ENCODE data around the gene SCT. TPM values are rescaled to one million over a fixed set of nuclear protein-coding genes. Genes with fewer than 3 reads are reported as not detected.

The SCT gene, protein sequence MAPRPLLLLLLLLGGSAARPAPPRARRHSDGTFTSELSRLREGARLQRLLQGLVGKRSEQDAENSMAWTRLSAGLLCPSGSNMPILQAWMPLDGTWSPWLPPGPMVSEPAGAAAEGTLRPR
- not detected for total RNA-seq

GRCh38 chr11:626475-627307 lies at the start of gene SCT:
TSS of gene SCT (minus strand) at chr11:627181. CDS start at chr11:627143, 38 bp downstream.

GRCh38 chr11:636511-637332 lies 9.7 kb upstream of the SCT start, which contains the start of gene DRD4:
TSS of gene DRD4 (plus strand) at chr11:637269. CDS start at chr11:637305, 36 bp downstream.

DNA sequence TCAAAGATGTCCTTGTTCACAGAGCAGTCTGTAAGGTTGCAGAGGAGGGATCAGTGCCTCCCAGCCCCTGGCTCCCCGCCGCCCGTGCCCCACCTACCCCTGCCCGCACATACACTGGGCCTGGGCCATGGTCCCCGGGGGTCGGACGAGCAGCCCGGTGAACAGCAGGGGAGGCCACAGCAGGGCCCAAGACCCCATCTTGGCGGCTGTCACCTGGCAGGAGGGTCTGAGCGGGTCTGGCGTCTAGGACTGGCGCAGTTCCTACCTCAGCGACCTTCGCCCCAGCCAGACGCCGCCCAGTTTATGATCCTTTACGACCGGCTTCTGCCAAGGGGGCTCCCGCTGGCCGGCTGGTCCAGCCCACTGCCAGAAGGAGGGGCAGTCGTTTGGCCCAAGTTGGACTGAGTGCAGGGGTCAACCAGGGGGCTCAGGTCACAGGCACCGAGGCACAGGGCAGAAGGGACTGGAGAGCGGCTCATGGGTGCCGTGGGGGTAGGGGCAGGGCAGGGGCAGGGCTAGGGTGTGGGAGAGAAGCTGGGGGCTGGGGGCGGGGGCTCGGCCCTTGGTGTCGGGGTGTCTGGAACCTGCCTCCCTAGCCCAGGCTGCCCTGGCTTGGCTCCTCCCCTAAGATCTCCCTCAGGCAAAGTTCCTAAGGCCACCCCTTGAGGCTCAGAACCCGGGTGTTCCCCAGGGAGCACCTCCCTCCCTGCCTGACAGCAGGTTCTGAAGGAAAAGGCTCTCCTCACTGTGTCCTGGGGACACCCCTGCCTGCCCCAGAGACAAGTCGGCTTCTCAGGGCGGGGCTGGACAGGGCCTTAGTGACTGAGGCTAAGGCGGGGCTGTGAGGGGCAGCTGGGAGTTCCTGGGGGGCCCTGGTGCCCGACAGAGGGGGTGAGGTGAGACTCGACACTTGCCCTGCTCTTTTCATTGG lies 2.0 kb downstream of the SCT start, which contains the start of gene CDHR5:
Gene CDHR5 (minus strand): TSS at position 251 of the 931 bp plus-strand sequence. CDS start 53 bp downstream, at position 198.

DNA sequence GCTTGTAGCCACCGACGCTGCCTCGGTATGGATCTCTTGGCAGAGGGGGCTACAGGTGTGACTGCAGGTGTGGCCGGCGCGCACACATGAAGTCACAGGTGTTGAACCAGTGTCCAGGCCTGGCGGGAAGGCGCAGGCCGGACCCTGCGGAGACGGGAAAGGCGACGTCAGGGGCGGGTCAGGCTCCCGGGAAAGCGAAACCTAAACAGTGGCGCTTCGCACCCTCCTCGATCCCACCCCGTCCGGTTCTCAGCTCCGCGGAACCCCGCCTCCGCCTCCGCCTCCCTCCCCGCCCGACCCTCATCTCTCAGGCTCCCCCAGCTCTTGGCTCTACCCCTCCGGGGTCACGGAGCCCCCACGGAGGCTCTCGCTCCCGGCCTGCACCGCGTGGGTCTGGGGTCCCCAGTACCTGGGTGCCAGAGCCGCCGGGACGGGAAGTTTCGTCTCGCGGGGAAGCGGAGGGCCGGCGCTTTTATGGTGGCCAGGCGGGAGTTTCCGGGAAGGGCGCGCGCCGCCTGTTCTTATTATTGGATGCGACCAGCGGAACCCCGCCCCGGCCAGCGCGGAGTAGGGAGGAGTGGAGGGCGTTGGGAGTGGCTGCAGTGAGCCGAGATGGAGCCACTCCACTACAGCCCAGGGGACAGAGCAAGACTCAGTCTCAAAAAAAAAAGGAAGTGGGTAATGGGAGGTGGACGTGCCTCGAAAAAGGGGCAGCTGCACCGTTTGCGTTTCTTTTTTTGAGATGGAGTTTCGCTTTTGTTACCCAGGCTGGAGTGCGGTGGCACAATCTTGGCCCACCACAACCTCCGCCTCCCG lies 11.3 kb downstream of the SCT start, which contains the start of gene IRF7:
Gene IRF7 (minus strand): TSS at position 447 of the 816 bp plus-strand sequence. CDS start 586 bp downstream, outside the sequence.

Other genes starting within 250 kb of the SCT start
- not detected for gene PKP3, start 233.0 kb downstream of the SCT start, total RNA-seq
- 6.6 TPM for gene SIGIRR, start 212.2 kb downstream of the SCT start, total RNA-seq
- gene ANO9, start 185.2 kb downstream of the SCT start, total RNA-seq: not detected
- 46.3 TPM for gene PTDSS2, start 176.9 kb downstream of the SCT start, total RNA-seq
- 44.4 TPM for gene RNH1, start 119.9 kb downstream of the SCT start, total RNA-seq
- 32.6 TPM for gene HRAS, start 91.6 kb downstream of the SCT start, total RNA-seq
- gene LRRC56, start 89.7 kb downstream of the SCT start, total RNA-seq: 1.9 TPM
- not detected for gene LMNTD2, start 66.4 kb downstream of the SCT start, total RNA-seq
- 4.4 TPM for gene RASSF7, start 66.2 kb downstream of the SCT start, total RNA-seq
- gene PHRF1, start 50.7 kb downstream of the SCT start, total RNA-seq: 42.6 TPM
- gene IRF7, start 11.2 kb downstream of the SCT start, total RNA-seq: 4.1 TPM
- gene CDHR5, start 2.2 kb downstream of the SCT start, total RNA-seq: not detected
- 0.31 TPM for gene DRD4, start 10.1 kb upstream of the SCT start, total RNA-seq
- gene DEAF1, start 68.0 kb upstream of the SCT start, total RNA-seq: 80.8 TPM
- 14.7 TPM for gene TMEM80, start 68.6 kb upstream of the SCT start, total RNA-seq
- gene EPS8L2, start 79.0 kb upstream of the SCT start, total RNA-seq: not detected
- gene TALDO1, start 120.3 kb upstream of the SCT start, total RNA-seq: 70.1 TPM
- gene GATD1, start 150.3 kb upstream of the SCT start, total RNA-seq: 37.6 TPM
- 11.3 TPM for gene CEND1, start 162.9 kb upstream of the SCT start, total RNA-seq
- 28.8 TPM for gene SLC25A22, start 171.1 kb upstream of the SCT start, total RNA-seq
- 10.0 TPM for gene PIDD1, start 178.1 kb upstream of the SCT start, total RNA-seq
- 376 TPM for gene RPLP2, start 182.8 kb upstream of the SCT start, total RNA-seq
- gene PNPLA2, start 191.7 kb upstream of the SCT start, total RNA-seq: 9.1 TPM
- 0.63 TPM for gene CRACR2B, start 200.7 kb upstream of the SCT start, total RNA-seq
- gene CD151, start 205.8 kb upstream of the SCT start, total RNA-seq: 51.3 TPM
- 13.5 TPM for gene POLR2L, start 215.3 kb upstream of the SCT start, total RNA-seq
- 16.0 TPM for gene TSPAN4, start 215.7 kb upstream of the SCT start, total RNA-seq